ENCODE measurements around the gene COQ10A. TPM values are rescaled to one million over a fixed set of nuclear protein-coding genes. Genes with fewer than 3 reads are reported as not detected.

COQ10A gene
- total RNA-seq, 1 donor from 2014 or later = 14.4 TPM

DNA sequence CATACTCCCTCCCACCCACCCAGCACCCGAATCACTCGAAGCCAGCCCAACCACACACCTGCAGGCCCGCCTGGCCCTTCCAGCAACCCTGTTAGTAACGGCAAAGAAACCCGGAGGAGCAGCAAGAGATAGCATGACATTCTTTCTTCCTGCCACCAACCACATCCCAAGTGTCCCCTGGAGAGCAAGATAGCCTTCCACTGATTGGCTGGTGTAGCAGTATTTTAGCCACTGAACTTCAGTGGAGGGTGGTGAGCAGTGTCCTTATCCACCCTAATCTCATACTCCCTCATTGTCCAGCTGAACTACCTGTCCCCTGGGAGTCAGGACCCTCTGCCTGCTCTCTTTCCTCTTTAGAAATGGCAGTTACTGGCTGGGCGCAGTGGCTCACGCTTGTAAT, 37.7 kb upstream of the COQ10A start:
- Mint-ChIP-seq H3K9me3 (ENCODE audit: unreplicated experiment) (no peaks in the 10 kb centered on the region), H3K27me3 (ENCODE audit: unreplicated experiment) (no peaks in the 10 kb centered on the region), H3K4me3 (ENCODE audit: unreplicated experiment) (no peak overlapping the region), H3K27ac (ENCODE audit: unreplicated experiment) (no peak overlapping the region), H3K36me3 (ENCODE audit: unreplicated experiment) (peaks cover 4% of the 10 kb centered on the region), H3K4me1 (ENCODE audit: unreplicated experiment) (peaks cover 15% of the 10 kb centered on the region)
- DNase-seq (ENCODE audit: extremely low spot score, unreplicated experiment) = no peak
- TF ChIP-seq, protein P1, sequence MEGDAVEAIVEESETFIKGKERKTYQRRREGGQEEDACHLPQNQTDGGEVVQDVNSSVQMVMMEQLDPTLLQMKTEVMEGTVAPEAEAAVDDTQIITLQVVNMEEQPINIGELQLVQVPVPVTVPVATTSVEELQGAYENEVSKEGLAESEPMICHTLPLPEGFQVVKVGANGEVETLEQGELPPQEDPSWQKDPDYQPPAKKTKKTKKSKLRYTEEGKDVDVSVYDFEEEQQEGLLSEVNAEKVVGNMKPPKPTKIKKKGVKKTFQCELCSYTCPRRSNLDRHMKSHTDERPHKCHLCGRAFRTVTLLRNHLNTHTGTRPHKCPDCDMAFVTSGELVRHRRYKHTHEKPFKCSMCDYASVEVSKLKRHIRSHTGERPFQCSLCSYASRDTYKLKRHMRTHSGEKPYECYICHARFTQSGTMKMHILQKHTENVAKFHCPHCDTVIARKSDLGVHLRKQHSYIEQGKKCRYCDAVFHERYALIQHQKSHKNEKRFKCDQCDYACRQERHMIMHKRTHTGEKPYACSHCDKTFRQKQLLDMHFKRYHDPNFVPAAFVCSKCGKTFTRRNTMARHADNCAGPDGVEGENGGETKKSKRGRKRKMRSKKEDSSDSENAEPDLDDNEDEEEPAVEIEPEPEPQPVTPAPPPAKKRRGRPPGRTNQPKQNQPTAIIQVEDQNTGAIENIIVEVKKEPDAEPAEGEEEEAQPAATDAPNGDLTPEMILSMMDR (IDR thresholded peaks at IDR 0.05) = no peak

DNA sequence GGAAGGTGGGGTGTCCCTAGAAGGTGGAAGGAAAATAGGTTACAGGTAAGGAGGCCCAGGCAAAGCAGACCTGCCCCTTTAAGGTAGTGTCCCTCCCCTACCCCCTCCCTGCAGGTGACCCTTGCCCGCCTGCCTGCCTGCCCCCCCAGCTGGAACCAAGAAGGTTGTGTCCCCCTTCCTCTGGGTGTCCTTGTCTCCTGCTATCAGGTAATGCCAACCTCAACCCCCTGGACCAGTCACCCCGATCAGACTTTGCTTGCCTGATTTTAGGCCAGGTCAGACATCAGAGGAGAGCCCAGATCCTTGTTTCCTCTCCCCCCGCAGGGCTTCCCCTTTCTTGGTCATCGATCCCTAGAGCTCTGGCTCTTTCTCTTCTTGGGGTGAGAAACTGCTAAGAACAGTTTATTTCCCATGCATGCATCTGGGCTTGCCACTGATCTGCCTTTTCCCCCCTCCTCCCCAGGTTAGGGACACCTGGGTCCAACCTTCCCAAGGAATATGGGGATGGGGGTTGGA, 36.8 kb upstream of the COQ10A start, which contains the start of gene SLC39A5:
Gene SLC39A5 (plus strand): TSS at position 136 of the 516 bp plus-strand sequence. CDS start 1,224 bp downstream, outside the sequence.
- Mint-ChIP-seq H3K9me3 (ENCODE audit: unreplicated experiment) (no peaks in the 10 kb centered on the region), H3K27me3 (ENCODE audit: unreplicated experiment) (no peaks in the 10 kb centered on the region)

DNA sequence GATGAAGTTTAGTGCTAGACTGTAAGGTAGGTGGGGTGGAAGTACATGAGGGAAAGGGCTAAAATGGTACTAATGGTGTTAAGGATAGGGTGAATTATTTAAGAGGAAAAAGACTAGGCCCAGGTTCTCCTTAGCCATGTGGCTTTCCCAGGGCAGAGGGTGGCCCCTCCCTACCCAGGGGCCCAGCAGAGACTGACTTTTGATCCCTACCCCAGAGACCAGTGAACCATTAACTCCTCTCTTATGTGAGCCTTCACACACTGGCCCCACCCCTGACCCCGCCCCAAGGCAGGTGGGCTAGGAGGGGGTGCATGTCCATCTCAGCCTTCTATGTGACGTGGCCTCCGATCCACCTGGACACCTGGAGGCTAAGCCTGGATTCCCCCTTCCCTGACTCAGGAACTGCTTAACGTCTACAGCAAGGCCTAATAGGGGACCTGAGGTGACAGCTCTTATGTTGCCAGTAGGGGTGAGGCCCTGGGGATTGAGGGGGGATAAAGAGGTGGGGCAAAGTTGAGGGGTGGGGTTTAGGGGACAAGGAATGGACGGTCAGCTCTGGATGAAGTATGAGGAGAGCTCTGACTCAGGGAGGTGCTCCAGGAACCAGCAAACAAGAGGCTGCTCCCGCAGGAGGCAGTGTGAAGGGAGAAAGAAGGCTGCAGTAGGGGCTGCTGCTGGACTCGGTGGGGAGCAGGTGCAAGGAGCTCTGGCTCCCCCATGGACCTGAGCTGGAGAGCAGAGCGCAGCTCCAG, 36.1 kb upstream of the COQ10A start:
- DNase-seq (ENCODE audit: extremely low spot score, unreplicated experiment) = no peak
- TF ChIP-seq, protein P1 (IDR thresholded peaks at IDR 0.05) = no peak
- H3K4me1 Mint-ChIP-seq (ENCODE audit: unreplicated experiment) = peaks cover 3% of the 10 kb centered on the region
- H3K9me3 Mint-ChIP-seq (ENCODE audit: unreplicated experiment) = no peaks in the 10 kb centered on the region
- no peaks in the 10 kb centered on the region for H3K27me3 Mint-ChIP-seq (ENCODE audit: unreplicated experiment)
- no peak overlapping the region for H3K27ac Mint-ChIP-seq (ENCODE audit: unreplicated experiment)
- peaks cover 4% of the 10 kb centered on the region for H3K36me3 Mint-ChIP-seq (ENCODE audit: unreplicated experiment)
- H3K4me3 Mint-ChIP-seq (ENCODE audit: unreplicated experiment) = no peak overlapping the region

More for the DNA sequence above, 36.8 kb upstream of the COQ10A start, which contains the start of gene SLC39A5:
- TF ChIP-seq, protein P1 (IDR thresholded peaks at IDR 0.05) = no peak
- H3K4me3 Mint-ChIP-seq (ENCODE audit: unreplicated experiment) = no peak within 1 kb of the TSS
- no peak for DNase-seq (ENCODE audit: extremely low spot score, unreplicated experiment)
- peaks cover 4% of the 10 kb centered on the region for H3K36me3 Mint-ChIP-seq (ENCODE audit: unreplicated experiment)
- H3K4me1 Mint-ChIP-seq (ENCODE audit: unreplicated experiment) = peaks cover 9% of the 10 kb centered on the region
- H3K27ac Mint-ChIP-seq (ENCODE audit: unreplicated experiment) = no peak within 1 kb of the TSS

DNA sequence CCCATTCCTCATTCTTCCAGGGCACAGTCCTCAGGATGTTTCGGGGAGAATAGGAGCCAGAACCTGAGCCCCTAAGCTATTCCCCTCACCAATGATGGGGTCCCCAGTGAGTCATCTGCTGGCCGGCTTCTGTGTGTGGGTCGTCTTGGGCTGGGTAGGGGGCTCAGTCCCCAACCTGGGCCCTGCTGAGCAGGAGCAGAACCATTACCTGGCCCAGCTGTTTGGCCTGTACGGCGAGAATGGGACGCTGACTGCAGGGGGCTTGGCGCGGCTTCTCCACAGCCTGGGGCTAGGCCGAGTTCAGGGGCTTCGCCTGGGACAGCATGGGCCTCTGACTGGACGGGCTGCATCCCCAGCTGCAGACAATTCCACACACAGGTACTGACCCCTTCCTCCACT, 35.6 kb upstream of the COQ10A start:
- Mint-ChIP-seq H3K36me3 (ENCODE audit: unreplicated experiment) (peaks cover 3% of the 10 kb centered on the region), H3K9me3 (ENCODE audit: unreplicated experiment) (no peaks in the 10 kb centered on the region), H3K4me1 (ENCODE audit: unreplicated experiment) (peaks cover 2% of the 10 kb centered on the region), H3K27ac (ENCODE audit: unreplicated experiment) (no peak overlapping the region), H3K4me3 (ENCODE audit: unreplicated experiment) (no peak overlapping the region), H3K27me3 (ENCODE audit: unreplicated experiment) (no peaks in the 10 kb centered on the region)
- TF ChIP-seq, protein P1 (IDR thresholded peaks at IDR 0.05) = no peak
- DNase-seq (ENCODE audit: extremely low spot score, unreplicated experiment) = no peak

DNA sequence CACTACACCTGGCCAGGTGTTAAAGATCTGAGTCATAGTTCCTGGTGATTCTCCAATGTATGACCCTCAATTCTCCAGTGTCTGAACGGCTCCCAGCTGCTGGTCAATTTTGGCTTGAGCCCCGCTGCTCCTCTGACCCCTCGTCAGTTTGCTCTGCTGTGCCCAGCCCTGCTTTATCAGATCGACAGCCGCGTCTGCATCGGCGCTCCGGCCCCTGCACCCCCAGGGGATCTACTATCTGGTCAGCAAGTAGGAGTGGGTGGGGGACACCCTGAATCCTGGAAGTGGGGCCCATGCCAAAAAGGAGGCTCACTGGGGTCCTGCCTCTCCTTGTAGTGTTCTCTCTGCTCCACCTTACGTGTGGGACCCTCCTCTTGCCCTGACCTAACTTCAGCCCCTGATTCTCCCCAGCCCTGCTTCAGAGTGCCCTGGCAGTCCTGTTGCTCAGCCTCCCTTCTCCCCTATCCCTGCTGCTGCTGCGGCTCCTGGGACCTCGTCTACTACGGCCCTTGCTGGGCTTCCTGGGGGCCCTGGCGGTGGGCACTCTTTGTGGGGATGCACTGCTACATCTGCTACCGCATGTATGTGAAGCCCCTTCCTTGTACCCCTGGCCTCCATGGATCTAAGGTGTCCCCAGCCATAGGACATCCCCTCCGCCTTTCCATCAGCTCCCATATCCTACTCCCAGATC, 31.9 kb upstream of the COQ10A start:
- no peak for DNase-seq (ENCODE audit: extremely low spot score, unreplicated experiment)
- H3K4me1 Mint-ChIP-seq (ENCODE audit: unreplicated experiment) = peaks cover 2% of the 10 kb centered on the region
- no peaks in the 10 kb centered on the region for H3K9me3 Mint-ChIP-seq (ENCODE audit: unreplicated experiment)
- H3K27ac Mint-ChIP-seq (ENCODE audit: unreplicated experiment) = no peak overlapping the region
- no peaks in the 10 kb centered on the region for H3K27me3 Mint-ChIP-seq (ENCODE audit: unreplicated experiment)
- H3K4me3 Mint-ChIP-seq (ENCODE audit: unreplicated experiment) = no peak overlapping the region
- peaks cover 3% of the 10 kb centered on the region for H3K36me3 Mint-ChIP-seq (ENCODE audit: unreplicated experiment)
- TF ChIP-seq, protein P1 (IDR thresholded peaks at IDR 0.05) = no peak
